ENCODE data around the gene MACROD2.

The MACROD2 gene

GRCh38 chr20:16095226-16095625, 2099.9 kb downstream of the MACROD2 start:
- DNase-seq (ENCODE audit: low read depth, low spot score), result no peak

GRCh38 chr20:16096756-16097326, 2101.5 kb downstream of the MACROD2 start:
- no peak for DNase-seq (ENCODE audit: low read depth, low spot score)

GRCh38 chr20:16097788-16098187, 2102.5 kb downstream of the MACROD2 start:
- DNase-seq (ENCODE audit: low read depth, low spot score), result no peak

GRCh38 chr20:16098890-16099639, 2103.7 kb downstream of the MACROD2 start:
- no peak for DNase-seq (ENCODE audit: low read depth, low spot score)

GRCh38 chr20:16100111-16100510, 2104.8 kb downstream of the MACROD2 start:
- no peak for DNase-seq (ENCODE audit: low read depth, low spot score)

- no peak for DNase-seq (ENCODE audit: low read depth, low spot score)
Observed at GRCh38 chr20:16100767-16101166, 2105.5 kb downstream of the MACROD2 start.
